GM12801 (cell line): Measurements from ENCODE around the gene DUS2.

Source experiments
- TF ChIP-seq, protein P1 (sequence below): IDR thresholded peaks from one replicate; pipeline ENCODE4 v1.5.1; 2011; ENCODE audit warnings: control low read depth; ENCODE audit not compliant: insufficient read length; ENCODE audit errors: extremely low read depth

DUS2 gene

DNA sequence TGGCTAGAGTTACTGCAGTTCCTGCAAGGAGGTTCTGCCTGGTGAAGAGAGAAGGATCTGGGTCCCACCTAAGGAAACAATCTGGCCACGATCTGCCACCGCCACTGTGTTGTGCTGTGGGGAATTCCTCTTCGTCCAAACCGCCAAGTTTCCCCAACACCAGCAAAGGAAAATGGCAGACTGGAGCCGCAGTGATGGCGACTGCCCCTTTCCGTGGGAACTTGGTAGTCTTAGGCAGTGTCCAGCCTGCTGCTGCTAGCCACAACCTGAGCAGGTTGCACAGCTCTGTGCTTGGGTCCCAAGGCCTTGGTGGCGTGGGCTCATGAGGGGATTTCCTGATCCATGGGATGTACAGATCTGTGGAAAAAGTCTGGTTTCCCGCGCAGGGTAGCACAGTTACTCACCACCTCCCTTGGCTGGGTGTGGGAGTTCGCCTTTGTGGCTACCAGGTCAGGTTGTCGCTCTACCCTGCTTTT, 90.7 kb downstream of the DUS2 start:
- TF ChIP-seq, protein P1, sequence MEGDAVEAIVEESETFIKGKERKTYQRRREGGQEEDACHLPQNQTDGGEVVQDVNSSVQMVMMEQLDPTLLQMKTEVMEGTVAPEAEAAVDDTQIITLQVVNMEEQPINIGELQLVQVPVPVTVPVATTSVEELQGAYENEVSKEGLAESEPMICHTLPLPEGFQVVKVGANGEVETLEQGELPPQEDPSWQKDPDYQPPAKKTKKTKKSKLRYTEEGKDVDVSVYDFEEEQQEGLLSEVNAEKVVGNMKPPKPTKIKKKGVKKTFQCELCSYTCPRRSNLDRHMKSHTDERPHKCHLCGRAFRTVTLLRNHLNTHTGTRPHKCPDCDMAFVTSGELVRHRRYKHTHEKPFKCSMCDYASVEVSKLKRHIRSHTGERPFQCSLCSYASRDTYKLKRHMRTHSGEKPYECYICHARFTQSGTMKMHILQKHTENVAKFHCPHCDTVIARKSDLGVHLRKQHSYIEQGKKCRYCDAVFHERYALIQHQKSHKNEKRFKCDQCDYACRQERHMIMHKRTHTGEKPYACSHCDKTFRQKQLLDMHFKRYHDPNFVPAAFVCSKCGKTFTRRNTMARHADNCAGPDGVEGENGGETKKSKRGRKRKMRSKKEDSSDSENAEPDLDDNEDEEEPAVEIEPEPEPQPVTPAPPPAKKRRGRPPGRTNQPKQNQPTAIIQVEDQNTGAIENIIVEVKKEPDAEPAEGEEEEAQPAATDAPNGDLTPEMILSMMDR, result no peak

DNA sequence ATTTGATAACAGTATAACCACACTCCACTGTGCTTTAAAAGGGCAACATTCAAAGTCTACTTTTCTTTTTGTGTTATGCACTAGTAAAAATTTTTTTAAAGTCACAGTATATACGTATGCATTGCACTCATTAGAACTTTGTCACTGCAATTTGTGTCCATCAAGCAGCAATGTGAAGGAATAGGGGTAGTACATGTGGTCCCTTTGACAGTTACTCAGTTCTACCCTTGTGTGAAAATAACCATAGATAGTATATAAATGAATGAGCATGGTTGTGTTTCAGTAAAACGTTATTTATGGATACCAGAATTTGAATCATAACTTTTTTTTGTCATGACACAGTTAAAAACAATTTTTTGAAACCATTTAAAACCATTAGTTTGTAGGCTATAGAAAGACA, 92.8 kb downstream of the DUS2 start:
- TF ChIP-seq, protein P1, result no peak

DNA sequence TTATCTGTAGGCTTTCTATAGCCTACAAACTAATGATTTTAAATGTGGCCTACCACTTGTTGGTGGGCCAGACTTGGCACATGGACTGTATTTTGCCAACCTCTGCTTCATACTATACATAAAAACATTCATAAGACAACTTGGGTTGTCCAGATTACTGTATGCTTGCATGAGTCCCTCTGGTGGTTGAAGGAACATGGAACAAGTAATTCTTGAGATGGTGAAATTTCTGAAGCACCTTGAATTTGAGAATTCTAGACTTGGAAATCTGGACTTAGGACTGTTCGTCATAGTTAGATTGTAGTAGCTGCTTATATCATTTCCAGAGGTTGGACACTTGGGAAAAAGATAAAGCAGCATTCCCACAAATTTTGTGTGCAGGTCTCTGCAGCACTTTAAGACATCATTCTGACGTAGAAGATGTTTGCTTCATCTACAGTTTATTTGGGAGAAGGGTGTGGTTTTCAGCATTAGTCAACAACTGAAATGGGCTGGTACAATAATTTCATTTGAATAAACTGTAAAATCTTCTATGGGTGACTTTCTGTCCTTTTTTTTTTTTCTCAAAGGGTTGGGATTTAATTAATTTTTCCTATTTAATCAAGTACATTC, 93.3 kb downstream of the DUS2 start:
- TF ChIP-seq, protein P1, result no peak

DNA sequence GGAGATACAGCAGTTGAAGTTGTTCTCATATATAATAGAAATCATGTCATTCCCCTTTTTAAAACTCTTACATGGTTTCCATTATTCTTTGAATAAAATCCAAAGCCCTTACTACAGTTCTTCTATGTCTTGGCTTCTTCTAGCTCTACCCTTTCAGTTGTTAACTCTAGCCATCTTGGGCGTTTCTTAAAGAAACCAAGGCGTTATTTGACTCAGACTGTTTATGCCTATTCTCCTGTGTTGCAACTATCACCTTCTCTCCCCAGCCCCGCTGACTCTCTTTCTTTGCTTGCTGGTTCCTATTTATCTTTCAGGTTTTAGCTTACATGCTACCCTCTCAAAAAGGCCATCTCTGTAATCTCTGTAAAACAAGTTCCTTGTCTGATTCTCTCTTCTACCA, 94.8 kb downstream of the DUS2 start:
- TF ChIP-seq, protein P1, result no peak

DNA sequence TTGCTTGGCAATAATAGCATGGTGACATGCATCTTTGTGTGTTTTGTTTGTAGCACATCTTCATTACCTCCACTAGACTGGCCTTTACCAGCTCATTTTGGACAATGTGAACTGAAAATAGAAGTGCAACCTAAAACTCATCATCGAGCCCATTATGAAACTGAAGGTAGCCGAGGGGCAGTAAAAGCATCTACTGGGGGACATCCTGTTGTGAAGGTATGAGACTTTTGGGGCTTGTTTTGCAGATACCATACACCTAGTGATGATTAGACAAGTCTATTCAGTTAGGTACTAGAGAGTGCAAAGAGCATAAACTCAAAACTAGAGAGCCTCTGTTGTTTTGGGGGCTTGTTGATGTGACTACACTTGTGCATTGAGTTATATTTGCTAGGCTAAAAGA, 103.3 kb downstream of the DUS2 start:
- TF ChIP-seq, protein P1, result no peak

DNA sequence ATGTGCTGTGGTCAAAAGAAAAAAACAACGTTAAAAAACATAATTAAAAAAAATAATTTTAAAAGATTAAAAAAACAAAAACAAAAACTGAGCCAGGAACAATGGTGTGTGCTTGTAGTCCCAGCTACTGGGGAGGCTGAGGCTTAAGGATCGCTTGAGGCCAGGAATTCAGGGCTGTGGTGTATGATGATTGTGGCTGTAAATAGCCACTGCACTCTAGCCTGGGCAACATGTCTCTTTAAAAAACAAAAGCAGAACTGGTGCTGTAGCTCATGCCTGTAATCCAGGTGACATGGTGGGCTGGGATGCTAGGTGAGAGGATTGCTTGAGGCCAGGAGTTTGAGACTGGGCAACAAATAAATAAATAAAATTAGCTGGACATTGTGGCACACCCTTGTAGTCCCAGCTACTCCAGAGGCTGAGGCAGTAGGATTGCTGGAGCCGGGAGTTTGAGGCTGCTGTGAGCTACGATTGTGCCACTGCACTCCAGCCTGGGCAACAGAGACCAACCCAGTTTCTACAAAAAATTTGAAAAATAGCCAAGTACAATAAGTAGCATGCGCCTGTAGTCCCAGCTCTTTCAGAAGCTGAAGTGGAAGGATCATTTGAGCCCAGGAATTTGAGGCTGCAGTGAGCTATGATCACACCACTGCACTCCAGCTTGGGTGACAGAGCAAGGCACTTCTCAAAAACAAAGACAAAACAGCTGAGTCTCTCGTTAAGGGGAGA, 105.7 kb downstream of the DUS2 start:
- TF ChIP-seq, protein P1, result no peak
